GM12878 (cell line): ENCODE measurements around the gene MAEL.

ENCODE experiments used
- CTCF ChIP-seq, 3 experiments: IDR thresholded peaks in 2 of 3; conservative IDR thresholded peaks in 1 of 3; 2 replicates each; pipeline ENCODE4 v1.5.1; 2011; ENCODE audit warnings: low read depth in 3 of 3, low read length in 3 of 3, mild to moderate bottlenecking in 3 of 3, control low read depth in 2 of 3, moderate library complexity in 2 of 3, inconsistent platforms in 1 of 3, mixed read lengths in 1 of 3; ENCODE audit not compliant: control insufficient read depth in 2 of 3, insufficient read depth in 1 of 3; ENCODE audit errors: extremely low read depth in 1 of 3
- ETV6 ChIP-seq, 2 experiments: fragments of 450-650 bp in 1 of 2; IDR thresholded peaks in 1 of 2; conservative IDR thresholded peaks in 1 of 2; 2 replicates each; pipeline ENCODE4 v1.6.1; 2014; ENCODE audit warnings: antibody characterized with exemption in 1 of 2, borderline replicate concordance in 1 of 2, low read depth in 1 of 2, mild to moderate bottlenecking in 1 of 2, moderate library complexity in 1 of 2
- EZH2 ChIP-seq: IDR thresholded peaks from 2 replicates; pipeline ENCODE4 v1.6.1; 2012; ENCODE audit warnings: low read depth, mild to moderate bottlenecking, control low read depth, inconsistent platforms, low read length, borderline replicate concordance; ENCODE audit not compliant: control insufficient read depth
- HDAC6 ChIP-seq: fragments of 200-600 bp; sonication (generic); IDR thresholded peaks from one replicate; pipeline ENCODE4 v1.8.0; 2017; ENCODE audit warnings: antibody characterized with exemption; ENCODE audit not compliant: unreplicated experiment
- HSF1 ChIP-seq: fragments of 150-350 bp; IDR thresholded peaks from 2 replicates; pipeline ENCODE4 v1.6.1; 2014; ENCODE audit warnings: mild to moderate bottlenecking, low read depth, low read length
- NBN ChIP-seq: fragments of 450-650 bp; IDR thresholded peaks from 2 replicates; pipeline ENCODE4 v1.6.1; 2016
- POLR2A ChIP-seq: IDR thresholded peaks from 2 replicates; pipeline ENCODE4 v1.6.1; 2011; ENCODE audit warnings: low read depth, mild to moderate bottlenecking, low read length
- SMC3 ChIP-seq: IDR thresholded peaks from 2 replicates; pipeline ENCODE4 v1.6.1; 2011; ENCODE audit warnings: low read length, improper control_type of control experiment, borderline replicate concordance
- TAF1 ChIP-seq: IDR thresholded peaks from 2 replicates; pipeline ENCODE4 v1.6.1; 2011; ENCODE audit warnings: mild to moderate bottlenecking, low read depth, low read length, borderline replicate concordance
- ZNF687 ChIP-seq: fragments of 450-650 bp; IDR thresholded peaks from 2 replicates; pipeline ENCODE4 v1.6.1; 2017; ENCODE audit warnings: mild to moderate bottlenecking, moderate library complexity

GRCh38 chr1:167022384-167022783 lies 33.3 kb downstream of the MAEL start:
- TF ChIP-seq CTCF (IDR thresholded peaks at IDR 0.05 in 2 of 3, conservative IDR thresholded peaks at IDR 0.05 in 1 of 3; ENCODE audit: control insufficient read depth in 2 of 3, extremely low read depth in 1 of 3, insufficient read depth in 1 of 3, low read depth in 3 of 3, low read length in 3 of 3) (no peak), ETV6 (conservative IDR thresholded peaks at IDR 0.05 in 1 of 2, IDR thresholded peaks at IDR 0.05 in 1 of 2; ENCODE audit: borderline replicate concordance in 1 of 2, low read depth in 1 of 2) (no peak), ZNF687 (no peak), HDAC6 (no peak), NBN (no peak), SMC3 (no peak), HSF1 (no peak), POLR2A (no peak), EZH2 (no peak), TAF1 (no peak)
